ENCODE measurements around the gene IL11RA. TPM values are rescaled to one million over a fixed set of nuclear protein-coding genes. Genes with fewer than 3 reads are reported as not detected.

The IL11RA gene
- total RNA-seq, 2 experiments from 2014 or later, result 17.4 to 20.7 TPM

- no peaks in the 10 kb centered on the region for H3K36me3 Mint-ChIP-seq (ENCODE audit: low read depth)
- H3K4me3 Mint-ChIP-seq, result peak overlapping the region; percentile 69
Measured at GRCh38 chr9:34701023-34701768, 49.2 kb downstream of the IL11RA start.

GRCh38 chr9:34701769-34702736, 50.1 kb downstream of the IL11RA start:
- H3K27me3 Mint-ChIP-seq, result peaks cover 12% of the 10 kb centered on the region
- POLR2A ChIA-PET, result interaction anchor here (0.7 to 1.0 kb wide), 3 partner anchors 16 to 76 kb away, joined by 3 to 5 read pairs (median 3); no protein-coding TSS in a partner anchor
- ATAC-seq (peak; percentile 82), DNase-seq (peak; percentile 88)
- CTCF ChIA-PET, result interaction anchor here (0.5 to 5.9 kb wide), 62 partner anchors 9 to 696 kb away, joined by 3 to 56 read pairs (median 4); partner anchors contain the start of genes CCL19, CCL27, DCTN3 and GALT
- no peaks in the 10 kb centered on the region for H3K36me3 Mint-ChIP-seq (ENCODE audit: low read depth)
- peak overlapping the region; percentile 16 for H3K27ac Mint-ChIP-seq
- intact Hi-C loops (cut with micrococcal nuclease), result no loop called here
- TF ChIP-seq CTCF (IDR thresholded peaks at IDR 0.05), result peak; percentile 97
- H3K4me1 Mint-ChIP-seq (ENCODE audit: low read depth), result peaks cover 6% of the 10 kb centered on the region
- H3K9me3 Mint-ChIP-seq, result no peaks in the 10 kb centered on the region
- H3K4me3 Mint-ChIP-seq, result peak overlapping the region; percentile 69

More at GRCh38 chr9:34701023-34701768, 49.2 kb downstream of the IL11RA start:
- ATAC-seq, result peak; percentile 93
- CTCF ChIA-PET, result interaction anchor here (0.6 to 5.9 kb wide), 17 partner anchors 9 to 771 kb away, joined by 3 to 56 read pairs (median 17); partner anchors contain the start of genes CCL19, CCL27, GALT and SIGMAR1
- no peaks in the 10 kb centered on the region for H3K9me3 Mint-ChIP-seq
- intact Hi-C loops (cut with micrococcal nuclease), result no loop called here
- H3K27me3 Mint-ChIP-seq, result peaks cover 12% of the 10 kb centered on the region
- peak; percentile 84 for DNase-seq
- TF ChIP-seq CTCF (IDR thresholded peaks at IDR 0.05), result peak; percentile 80
- peaks cover 6% of the 10 kb centered on the region for H3K4me1 Mint-ChIP-seq (ENCODE audit: low read depth)
- peak overlapping the region; percentile 32 for H3K27ac Mint-ChIP-seq
- POLR2A ChIA-PET, result no interaction called here

- ATAC-seq (no peak), DNase-seq (no peak)
- Mint-ChIP-seq H3K36me3 (ENCODE audit: low read depth) (no peaks in the 10 kb centered on the region), H3K4me1 (ENCODE audit: low read depth) (no peaks in the 10 kb centered on the region), H3K4me3 (no peak overlapping the region), H3K9me3 (no peaks in the 10 kb centered on the region), H3K27ac (no peak overlapping the region), H3K27me3 (no peaks in the 10 kb centered on the region)
- ChIA-PET CTCF (no interaction called here), POLR2A (no interaction called here)
- TF ChIP-seq CTCF (IDR thresholded peaks at IDR 0.05), result no peak
- intact Hi-C loops (cut with micrococcal nuclease), result no loop called here
Measured at GRCh38 chr9:34707130-34707529, 55.1 kb downstream of the IL11RA start.

GRCh38 chr9:34709196-34709978, 57.4 kb downstream of the IL11RA start:
- no peaks in the 10 kb centered on the region for H3K9me3 Mint-ChIP-seq

More at GRCh38 chr9:34709196-34709978, 57.4 kb downstream of the IL11RA start:
- TF ChIP-seq CTCF (IDR thresholded peaks at IDR 0.05), result no peak
- ATAC-seq (no peak), DNase-seq (no peak)
- ChIA-PET CTCF (interaction anchor here (1.4 kb wide), 1 partner anchor 305 kb away, joined by 6 read pairs; no protein-coding TSS in a partner anchor), POLR2A (no interaction called here)
- Mint-ChIP-seq H3K4me3 (no peak overlapping the region), H3K36me3 (ENCODE audit: low read depth) (no peaks in the 10 kb centered on the region), H3K4me1 (ENCODE audit: low read depth) (no peaks in the 10 kb centered on the region), H3K27ac (no peak overlapping the region), H3K27me3 (peaks cover 6% of the 10 kb centered on the region)
- intact Hi-C loops (cut with micrococcal nuclease), result no loop called here
